Psoas muscle (tissue), 8 donors: ENCODE measurements around the gene ZMYND15. TPM values are rescaled to one million over a fixed set of nuclear protein-coding genes. Genes with fewer than 3 reads are reported as not detected.

ENCODE experiments used
- ATAC-seq, 4 donors: fragments of 200-7000 bp; cut with Tn5 transposase; one replicate each; pipeline ENCODE4 v1.9.1; 2020; ENCODE audit warnings: moderate library complexity in 3 of 4, mild to moderate bottlenecking in 2 of 4
- DNase-seq, 2 donors: peaks; one replicate each; pipeline ENCODE4 v3.0.0-alpha.2; 2020
- H3K27ac ChIP-seq: fragments of 200-600 bp; one replicate; pipeline ENCODE4 v1.8.0; 2022
- H3K27me3 ChIP-seq, 3 donors: fragments of 200-600 bp in 1 of 3; one replicate each; pipeline versions ENCODE4 v1.6.1 to v1.8.0; 2013 to 2022; ENCODE audit warnings: low read length in 2 of 3, mild to moderate bottlenecking in 2 of 3, moderate library complexity in 1 of 3; ENCODE audit not compliant: insufficient read depth in 3 of 3
- H3K36me3 ChIP-seq, 2 donors: fragments of 200-600 bp in 1 of 2; one replicate each; pipeline versions ENCODE4 v1.6.1 to v1.8.0; 2013 to 2022; ENCODE audit warnings: low read depth in 1 of 2, mild to moderate bottlenecking in 1 of 2, moderate library complexity in 1 of 2; ENCODE audit not compliant: insufficient read depth in 1 of 2
- H3K4me1 ChIP-seq: fragments of 200-600 bp; one replicate; pipeline ENCODE4 v1.8.0; 2022
- H3K4me3 ChIP-seq: fragments of 200-600 bp; one replicate; pipeline ENCODE4 v1.8.0; 2022; ENCODE audit warnings: mild to moderate bottlenecking
- H3K9me3 ChIP-seq: fragments of 200-600 bp; one replicate; pipeline ENCODE4 v1.8.0; 2022
- WGBS, 3 donors: extraction: QIAGEN DNeasy Blood & Tissue Kit; methylation state at CpG; one replicate each; pipeline versions ENCODE4 v1.1.6 to v1.1.7; 2013; 5-methylcytosine and 5-hydroxymethylcytosine counted together
- intact Hi-C, 2 donors: fragments of 100-400 bp; cut with DNase I; formaldehyde crosslinking; loops; one replicate each; pipeline versions ENCODE4 v1.11.0 to v1.14.2; 2022
- polyA plus RNA-seq, 3 donors: library from polyadenylated mRNA; stranded (reverse); fragments of 200-250 nt; gene quantifications; one replicate each; pipeline ENCODE4 v1.2.3, GENCODE V29; 2013
- total RNA-seq, 4 donors: library from RNA; stranded (reverse); fragmentation: NEBNext Ultra II Directional in 2 of 4; extraction: Animal tissue kit (Norgen Biotek cat#: 25700) in 2 of 4; gene quantifications; one replicate each; pipeline versions ENCODE4 v1.2.1 to v1.2.4, GENCODE V29; 2021 to 2023
- TF ChIP-seq, protein P1 (sequence below): fragments of 200-600 bp; IDR thresholded peaks from one replicate; pipeline ENCODE4 v1.8.0; 2022; ENCODE audit warnings: antibody characterized with exemption
- donor health status: healthy with polysubstance abuse.
- donor health status: DM: no; HTN: no; CAD: no; lungs with moderate emphysema.
- donor health status: Bipolar disorder and iron deficiency.
- donor health status: healthy.
- donor health status: DM: yes; HTN: yes; CAD: no.
- donor health status: DM: no; HTN: no; CAD: no.
- donor health status: DM: no; HTN: no; CAD: no.
- donor health status: DM: yes; HTN: yes; CAD: no.

The ZMYND15 gene
- total and polyA plus RNA-seq, 7 donors: 0.04 to 0.30 (median 0.09) TPM; not detected in 2

- DNase-seq: no peak
- intact Hi-C loops: no loop called here
- TF ChIP-seq, protein P1, sequence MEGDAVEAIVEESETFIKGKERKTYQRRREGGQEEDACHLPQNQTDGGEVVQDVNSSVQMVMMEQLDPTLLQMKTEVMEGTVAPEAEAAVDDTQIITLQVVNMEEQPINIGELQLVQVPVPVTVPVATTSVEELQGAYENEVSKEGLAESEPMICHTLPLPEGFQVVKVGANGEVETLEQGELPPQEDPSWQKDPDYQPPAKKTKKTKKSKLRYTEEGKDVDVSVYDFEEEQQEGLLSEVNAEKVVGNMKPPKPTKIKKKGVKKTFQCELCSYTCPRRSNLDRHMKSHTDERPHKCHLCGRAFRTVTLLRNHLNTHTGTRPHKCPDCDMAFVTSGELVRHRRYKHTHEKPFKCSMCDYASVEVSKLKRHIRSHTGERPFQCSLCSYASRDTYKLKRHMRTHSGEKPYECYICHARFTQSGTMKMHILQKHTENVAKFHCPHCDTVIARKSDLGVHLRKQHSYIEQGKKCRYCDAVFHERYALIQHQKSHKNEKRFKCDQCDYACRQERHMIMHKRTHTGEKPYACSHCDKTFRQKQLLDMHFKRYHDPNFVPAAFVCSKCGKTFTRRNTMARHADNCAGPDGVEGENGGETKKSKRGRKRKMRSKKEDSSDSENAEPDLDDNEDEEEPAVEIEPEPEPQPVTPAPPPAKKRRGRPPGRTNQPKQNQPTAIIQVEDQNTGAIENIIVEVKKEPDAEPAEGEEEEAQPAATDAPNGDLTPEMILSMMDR: no peak
- Histone ChIP-seq H3K4me1 (peaks cover 2% of the 10 kb centered on the region), H3K9me3 (no peaks in the 10 kb centered on the region), H3K27ac (no peak overlapping the region), H3K4me3 (no peak overlapping the region), H3K27me3 (peaks cover 0 to 87% (median 31%) of the 10 kb centered on the region in 3 donors), H3K36me3 (no peaks in the 10 kb centered on the region)
- 88 to 90% (median 90%) methylated on average over 8 to 9 of the region's 9 CpGs for WGBS, 3 donors
- no peak for ATAC-seq
Observed at GRCh38 chr17:4743898-4744297, 4.3 kb downstream of the ZMYND15 start.

GRCh38 chr17:4744999-4745969 lies 5.7 kb downstream of the ZMYND15 start:
- H3K4me3 ChIP-seq: no peak overlapping the region
- no peak overlapping the region for H3K27ac ChIP-seq
- H3K27me3 ChIP-seq: peaks cover 0 to 87% (median 29%) of the 10 kb centered on the region in 3 donors
- intact Hi-C loops: no loop called here
- ATAC-seq (no peak), DNase-seq (no peak)
- no peaks in the 10 kb centered on the region for H3K36me3 ChIP-seq
- TF ChIP-seq, protein P1: no peak
- 8 to 11% (median 9%) methylated on average over 50 to 51 of the region's 51 CpGs for WGBS, 3 donors
- H3K9me3 ChIP-seq: no peaks in the 10 kb centered on the region
- no peaks in the 10 kb centered on the region for H3K4me1 ChIP-seq

DNA sequence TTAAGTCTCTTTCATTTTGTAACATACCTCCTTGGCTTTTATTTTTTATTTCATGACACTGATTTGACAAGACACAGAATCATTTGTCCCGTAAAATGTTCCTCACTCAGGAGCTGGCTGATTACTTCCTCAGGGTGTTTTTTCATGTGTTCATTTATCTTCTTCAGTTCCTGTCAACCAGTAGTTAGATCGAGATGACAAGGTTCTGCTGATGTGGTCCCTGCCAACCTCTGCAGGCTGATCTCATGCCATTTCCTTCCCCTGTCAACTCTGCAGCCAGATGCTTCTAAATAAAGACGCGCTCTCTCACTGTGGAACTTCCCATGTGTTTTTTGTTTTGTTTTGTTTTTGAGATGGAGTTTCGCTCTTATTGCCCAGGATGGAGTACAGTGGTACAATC lies 8.2 kb downstream of the ZMYND15 start:
- Histone ChIP-seq H3K4me3 (no peak overlapping the region), H3K4me1 (no peaks in the 10 kb centered on the region), H3K36me3 (no peaks in the 10 kb centered on the region), H3K9me3 (no peaks in the 10 kb centered on the region), H3K27ac (no peak overlapping the region), H3K27me3 (peaks cover 0 to 92% (median 28%) of the 10 kb centered on the region in 3 donors)
- WGBS, 3 donors: 37 to 42% (median 38%) methylated on average over 5 of the region's 5 CpGs
- intact Hi-C loops: no loop called here
- DNase-seq (no peak), ATAC-seq (peak in 1 of 4 donors; percentile 33)
- TF ChIP-seq, protein P1: no peak

DNA sequence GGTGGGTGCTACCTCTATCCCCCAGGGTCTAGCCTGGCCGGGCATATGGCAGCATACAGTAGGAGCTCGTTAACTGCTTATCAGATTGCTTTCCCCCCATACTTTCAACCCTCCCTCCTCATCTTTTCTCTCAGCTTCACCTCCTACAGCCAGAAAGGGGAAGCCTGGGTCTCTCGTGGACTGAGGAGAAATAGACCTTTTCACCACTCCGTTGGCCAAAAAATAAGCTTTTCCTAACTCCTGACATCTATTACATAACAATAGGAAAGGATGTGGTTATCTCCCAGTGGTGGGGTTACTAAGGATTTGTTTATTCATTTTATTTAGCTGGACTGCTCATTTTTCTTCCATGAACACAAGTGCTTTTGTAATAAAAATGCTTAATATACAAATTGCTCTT lies 9.1 kb downstream of the ZMYND15 start:
- ATAC-seq: peak in 1 of 4 donors; percentile 27
- TF ChIP-seq, protein P1: no peak
- 44 to 49% (median 48%) methylated on average over 4 of the region's 4 CpGs for WGBS, 3 donors
- Histone ChIP-seq H3K27me3 (peaks cover 1 to 92% (median 30%) of the 10 kb centered on the region in 3 donors), H3K9me3 (no peaks in the 10 kb centered on the region), H3K4me1 (no peaks in the 10 kb centered on the region), H3K4me3 (no peak overlapping the region), H3K27ac (no peak overlapping the region), H3K36me3 (no peaks in the 10 kb centered on the region)
- intact Hi-C loops: no loop called here
- DNase-seq: no peak
